PC-3 (cell line): ENCODE results near the gene NMUR1. TPM values are rescaled to one million over a fixed set of nuclear protein-coding genes. Genes with fewer than 3 reads are reported as not detected.

ENCODE experiments used
- ATAC-seq: fragments of 200-7000 bp; cut with Tn5 transposase; 2 replicates; pipeline ENCODE4 v1.9.1; 2020; ENCODE audit warnings: mild to moderate bottlenecking, moderate library complexity
- BruUV-seq: library from RNA; stranded (reverse); fragments of 400-500 nt; replicated peaks from 2 replicates; lab custom pipeline; 2021; lab: Mats Ljungman, UMichigan
- CTCF ChIA-PET: fragments of 300-600 bp; sonication (Branson Sonifier 250); formaldehyde crosslinking; loops from one replicate; lab custom pipeline; 2022; ENCODE audit warnings: antibody characterized with exemption; lab: Charles Lee
- POLR2A ChIA-PET: fragments of 300-600 bp; sonication (Branson Sonifier 250); formaldehyde crosslinking; loops from one replicate; lab custom pipeline; 2022; ENCODE audit warnings: antibody characterized with exemption; ENCODE audit not compliant: unreplicated experiment; lab: Charles Lee
- DNase-seq: peaks from one replicate; pipeline ENCODE4 v3.0.0-alpha.2; 2015
- H2AFZ ChIP-seq: fragments of 300-600 bp; sonication (generic); 2 replicates; pipeline ENCODE4 v1.6.0; 2016; ENCODE audit warnings: antibody characterized with exemption, low read length
- H3F3A ChIP-seq: fragments of 300-600 bp; sonication (generic); one replicate; pipeline ENCODE4 v1.6.0; 2017; ENCODE audit warnings: antibody characterized with exemption, low read length, control low read depth, mild to moderate bottlenecking; ENCODE audit not compliant: unreplicated experiment
- H3K27ac ChIP-seq: fragments of 300-600 bp; sonication (generic); 2 replicates; pipeline ENCODE4 v1.5.1; 2016; ENCODE audit warnings: mild to moderate bottlenecking, low read length
- H3K27me3 ChIP-seq: fragments of 300-600 bp; sonication (generic); 2 replicates; pipeline ENCODE4 v1.6.1; 2016; ENCODE audit warnings: low read length, mixed read lengths
- H3K36me3 ChIP-seq: fragments of 300-600 bp; sonication (generic); 2 replicates; pipeline ENCODE4 v1.6.1; 2016; ENCODE audit warnings: low read depth, mixed run types, low read length, mixed read lengths
- H3K4me1 ChIP-seq: fragments of 300-600 bp; sonication (generic); 2 replicates; pipeline ENCODE4 v1.5.1; 2016; ENCODE audit warnings: low read length; ENCODE audit not compliant: insufficient read depth
- H3K4me2 ChIP-seq: fragments of 300-600 bp; sonication (generic); 2 replicates; pipeline ENCODE4 v1.6.0; 2016; ENCODE audit warnings: low read length
- H3K4me3 ChIP-seq: fragments of 300-600 bp; sonication (generic); 2 replicates; pipeline ENCODE4 v1.5.1; 2016; ENCODE audit warnings: mild to moderate bottlenecking, low read length, mixed read lengths
- H3K79me2 ChIP-seq: fragments of 300-600 bp; sonication (generic); 2 replicates; pipeline ENCODE4 v1.6.1; 2017; ENCODE audit warnings: low read length, mixed read lengths
- H3K9ac ChIP-seq: fragments of 300-600 bp; sonication (generic); 2 replicates; pipeline ENCODE4 v1.6.0; 2016; ENCODE audit warnings: mild to moderate bottlenecking, low read length
- H3K9me2 ChIP-seq: fragments of 300-600 bp; sonication (generic); replicated peaks from 2 replicates; pipeline ENCODE4 v1.6.1; 2016; ENCODE audit warnings: mixed run types, low read length, mixed read lengths
- H3K9me3 ChIP-seq: fragments of 300-600 bp; sonication (generic); 2 replicates; pipeline ENCODE4 v1.6.1; 2016; ENCODE audit warnings: low read length, mixed read lengths
- H4K20me1 ChIP-seq: fragments of 300-600 bp; sonication (generic); 2 replicates; pipeline ENCODE4 v1.6.1; 2016; ENCODE audit warnings: low read length, mixed read lengths
- CTCF ChIP-seq: fragments of 300-600 bp; sonication (generic); conservative IDR thresholded peaks from 2 replicates; pipeline ENCODE4 v1.5.1; 2017; ENCODE audit warnings: antibody characterized with exemption, low read depth, mild to moderate bottlenecking, low read length
- EZH2 ChIP-seq: fragments of 300-600 bp; sonication (generic); IDR thresholded peaks from one replicate; pipeline ENCODE4 v1.6.1; 2017; ENCODE audit warnings: antibody characterized with exemption, mild to moderate bottlenecking, low read length; ENCODE audit not compliant: unreplicated experiment
- EZH2phosphoT487 ChIP-seq: fragments of 300-600 bp; sonication (generic); IDR thresholded peaks from 2 replicates; pipeline ENCODE4 v1.6.1; 2018; ENCODE audit warnings: mild to moderate bottlenecking, antibody characterized with exemption, low read length, borderline replicate concordance
- intact Hi-C: fragments of 100-400 bp; cut with micrococcal nuclease; formaldehyde crosslinking; loops from 2 replicates; pipeline ENCODE4 v1.9.0; 2023
- total RNA-seq: library from RNA; depleted of rRNA; stranded (reverse); fragments of >200 nt; gene quantifications from 2 replicates; pipeline ENCODE4 v1.2.3, GENCODE V29; 2014

NMUR1 gene
- total RNA-seq, 1 experiment from 2014 or later, result not detected

GRCh38 chr2:231548752-231549151 lies 18.5 kb upstream of the NMUR1 start:
- Histone ChIP-seq H2AFZ (no peak overlapping the region), H3K27ac (no peak overlapping the region), H3K9me2 (no peaks in the 10 kb centered on the region), H3K9me3 (no peaks in the 10 kb centered on the region), H3F3A (no peaks in the 10 kb centered on the region), H3K4me3 (no peak overlapping the region), H3K27me3 (no peaks in the 10 kb centered on the region), H3K4me2 (no peak overlapping the region), H4K20me1 (no peaks in the 10 kb centered on the region), H3K4me1 (peaks cover 10% of the 10 kb centered on the region), H3K9ac (no peak overlapping the region), H3K36me3 (no peaks in the 10 kb centered on the region), H3K79me2 (no peaks in the 10 kb centered on the region)
- no TSS peak for BruUV-seq
- TF ChIP-seq CTCF (no peak), EZH2 (no peak), EZH2phosphoT487 (no peak)
- intact Hi-C loops, result no loop called here
- ChIA-PET POLR2A (no interaction called here), CTCF (no interaction called here)
- ATAC-seq (no peak), DNase-seq (no peak)

DNA sequence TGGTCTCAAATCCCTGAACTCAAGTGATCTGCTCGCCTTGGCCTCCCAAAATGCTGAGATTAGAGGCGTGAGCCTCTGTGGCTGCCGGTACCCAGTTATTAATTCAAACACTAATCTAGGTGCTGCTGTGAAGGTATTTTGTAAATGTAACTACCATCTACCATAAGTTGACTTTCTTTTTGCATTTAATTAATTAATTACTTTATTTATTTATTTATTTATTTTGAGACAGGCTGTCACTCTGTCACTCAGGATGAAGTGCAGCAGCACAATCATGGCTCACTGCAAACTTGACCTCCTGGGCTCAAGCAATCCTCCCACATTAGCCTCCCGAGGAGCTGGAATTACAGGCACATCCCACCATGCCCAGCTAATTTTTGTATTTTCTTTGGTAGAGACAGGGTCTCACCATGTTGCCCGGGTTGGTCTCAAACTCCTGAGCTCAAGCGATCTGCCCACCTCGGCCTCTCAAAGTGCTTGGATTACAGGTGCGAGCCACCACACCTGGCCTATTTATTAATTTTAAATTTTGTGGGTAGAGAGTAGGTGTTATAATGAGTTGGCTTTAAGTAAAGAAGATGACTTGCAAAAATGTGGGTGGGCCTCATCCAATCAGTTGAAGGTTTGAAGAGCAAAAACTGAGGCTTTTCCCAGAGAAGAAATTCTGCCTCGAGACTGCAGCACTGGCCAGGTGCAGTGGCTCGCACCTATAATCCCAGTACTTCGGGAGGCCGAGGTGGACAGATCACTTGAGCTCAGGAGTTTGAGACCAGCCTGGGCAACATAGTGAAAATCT lies 17.3 kb upstream of the NMUR1 start:
- no peak for DNase-seq
- H3K27me3 ChIP-seq, result no peaks in the 10 kb centered on the region
- no peak overlapping the region for H2AFZ ChIP-seq
- no peaks in the 10 kb centered on the region for H3F3A ChIP-seq
- no peaks in the 10 kb centered on the region for H4K20me1 ChIP-seq
- intact Hi-C loops, result no loop called here
- no peak overlapping the region for H3K4me3 ChIP-seq
- POLR2A ChIA-PET, result no interaction called here
- no peak overlapping the region for H3K27ac ChIP-seq
- no peaks in the 10 kb centered on the region for H3K9me2 ChIP-seq
- H3K79me2 ChIP-seq, result no peaks in the 10 kb centered on the region
- no TSS peak for BruUV-seq
- peaks cover 10% of the 10 kb centered on the region for H3K4me1 ChIP-seq
- H3K36me3 ChIP-seq, result no peaks in the 10 kb centered on the region
- ATAC-seq, result no peak
- H3K9ac ChIP-seq, result no peak overlapping the region
- 0 out of 2 replicates have a peak, but pooled peaks cover 3% of the 10 kb centered on the region for H3K9me3 ChIP-seq
- H3K4me2 ChIP-seq, result no peak overlapping the region
- TF ChIP-seq EZH2phosphoT487 (no peak), CTCF (no peak), EZH2 (no peak)
- CTCF ChIA-PET, result no interaction called here
